Calu3 (cell line): ENCODE measurements around the gene FARSA. TPM values are rescaled to one million over a fixed set of nuclear protein-coding genes. Genes with fewer than 3 reads are reported as not detected.

Source experiments
- BruUV-seq: library from RNA; stranded (reverse); fragments of 400-500 nt; replicated peaks from 2 replicates; lab custom pipeline; 2021; lab: Mats Ljungman, UMichigan
- CTCF ChIA-PET: fragments of 300-600 bp; sonication (Branson Sonifier 250); formaldehyde crosslinking; loops from one replicate; lab custom pipeline; 2022; ENCODE audit warnings: antibody characterized with exemption; lab: Charles Lee
- DNase-seq: peaks from one replicate; pipeline ENCODE4 v3.0.0; 2022
- H3K27ac Mint-ChIP-seq: one replicate; pipeline ENCODE4 v1.8.0; 2022; ENCODE audit warnings: mixed read lengths; ENCODE audit not compliant: unreplicated experiment
- H3K27me3 Mint-ChIP-seq: one replicate; pipeline ENCODE4 v1.8.0; 2022; ENCODE audit warnings: mixed read lengths; ENCODE audit not compliant: unreplicated experiment
- H3K36me3 Mint-ChIP-seq: one replicate; pipeline ENCODE4 v1.8.0; 2022; ENCODE audit warnings: mild to moderate bottlenecking, moderate library complexity, mixed read lengths; ENCODE audit not compliant: insufficient read depth, unreplicated experiment
- H3K4me1 Mint-ChIP-seq: one replicate; pipeline ENCODE4 v1.8.0; 2022; ENCODE audit warnings: mild to moderate bottlenecking, low read depth, mixed read lengths; ENCODE audit not compliant: unreplicated experiment
- H3K4me3 Mint-ChIP-seq: one replicate; pipeline ENCODE4 v1.8.0; 2022; ENCODE audit warnings: mild to moderate bottlenecking, low read depth, moderate library complexity, mixed read lengths; ENCODE audit not compliant: unreplicated experiment
- H3K9me3 Mint-ChIP-seq: one replicate; pipeline ENCODE4 v1.8.0; 2022; ENCODE audit warnings: low read depth, mixed read lengths; ENCODE audit not compliant: unreplicated experiment
- CTCF ChIP-seq: fragments of 200-600 bp; IDR thresholded peaks from one replicate; pipeline ENCODE4 v1.8.0; 2022; ENCODE audit warnings: antibody characterized with exemption; ENCODE audit not compliant: unreplicated experiment
- intact Hi-C: fragments of 100-400 bp; cut with micrococcal nuclease; formaldehyde crosslinking; loops from one replicate; pipeline ENCODE4 v1.10.0; 2022; ENCODE audit not compliant: unreplicated experiment
- total RNA-seq: library from RNA; stranded (reverse); gene quantifications from 2 replicates; pipeline ENCODE4 v1.2.3, GENCODE V29; 2022

FARSA gene
- total RNA-seq, 1 experiment from 2014 or later, result 72.8 TPM

GRCh38 chr19:12888006-12888603 lies 45.4 kb downstream of the FARSA start:
- Mint-ChIP-seq H3K4me3 (no peak overlapping the region), H3K9me3 (peaks cover 3% of the 10 kb centered on the region), H3K4me1 (peaks cover 23% of the 10 kb centered on the region), H3K36me3 (peaks cover 27% of the 10 kb centered on the region), H3K27ac (no peak overlapping the region), H3K27me3 (peaks cover 15% of the 10 kb centered on the region)
- CTCF ChIA-PET, result no interaction called here
- DNase-seq, result no peak
- TF ChIP-seq CTCF, result no peak
- intact Hi-C loops, result no loop called here
- no TSS peak for BruUV-seq

DNA sequence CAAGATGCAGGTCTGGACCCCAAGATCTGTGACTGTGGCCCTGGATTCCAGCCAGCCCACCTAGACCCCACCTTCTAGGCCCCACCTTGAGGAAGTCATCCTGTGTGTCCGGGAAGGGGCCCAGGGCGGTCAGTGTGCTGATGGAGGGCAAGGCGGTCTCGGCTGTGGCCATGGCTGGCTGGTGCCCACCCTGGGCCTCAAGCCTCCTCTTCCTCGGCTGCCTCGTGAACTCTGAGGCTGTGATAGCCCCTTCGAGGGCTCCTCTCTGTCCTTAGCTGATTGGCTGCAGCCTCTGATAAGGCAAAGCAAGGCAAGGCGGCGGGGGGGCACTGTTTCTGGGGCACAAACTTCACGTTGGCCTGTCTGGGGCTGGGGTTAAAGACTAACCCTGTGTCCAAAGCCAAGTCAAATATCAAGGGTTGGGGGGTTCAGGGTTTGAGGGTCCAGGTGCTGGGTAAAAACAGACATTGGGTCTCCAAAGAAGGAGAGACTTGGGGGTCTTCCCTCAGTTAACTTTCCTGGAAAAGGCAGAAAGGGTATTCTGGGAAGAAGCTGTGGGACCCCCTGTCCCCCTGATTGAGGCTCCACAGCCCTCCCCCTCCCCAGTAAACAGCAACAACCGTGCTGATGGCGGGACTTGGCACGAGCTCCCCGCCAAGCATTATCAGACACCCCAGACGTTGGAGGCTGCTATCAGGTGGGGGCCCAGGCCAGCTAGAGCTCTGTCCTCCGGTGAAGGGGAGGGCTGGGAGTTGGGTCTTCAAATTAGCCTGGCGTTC lies 46.4 kb downstream of the FARSA start, which contains the start of gene KLF1:
KLF1 (minus strand) TSS at position 233 of the 779 bp plus-strand sequence; CDS start at position 172, 61 bp downstream.
- no peak within 1 kb of the TSS for H3K4me3 Mint-ChIP-seq
- intact Hi-C loops, result no loop called here
- BruUV-seq, result no TSS peak
- peaks cover 19% of the 10 kb centered on the region for H3K4me1 Mint-ChIP-seq
- H3K9me3 Mint-ChIP-seq, result peaks cover 3% of the 10 kb centered on the region
- H3K27me3 Mint-ChIP-seq, result peaks cover 15% of the 10 kb centered on the region
- no peak for TF ChIP-seq CTCF
- DNase-seq, result no peak
- H3K27ac Mint-ChIP-seq, result no peak within 1 kb of the TSS
- H3K36me3 Mint-ChIP-seq, result peaks cover 26% of the 10 kb centered on the region
- CTCF ChIA-PET, result no interaction called here

- CTCF ChIA-PET, result interaction anchor here (0.5 to 0.6 kb wide), 2 partner anchors 51 to 1496 kb away, joined by 3 to 5 read pairs; no protein-coding TSS in a partner anchor
- BruUV-seq, result no TSS peak
These were observed 46.9 kb downstream of the FARSA start for GRCh38 chr19:12886651-12886968.

More at GRCh38 chr19:12886651-12886968, 46.9 kb downstream of the FARSA start:
- Mint-ChIP-seq H3K4me1 (peaks cover 15% of the 10 kb centered on the region), H3K36me3 (peaks cover 26% of the 10 kb centered on the region), H3K27me3 (peaks cover 15% of the 10 kb centered on the region), H3K27ac (no peak overlapping the region), H3K4me3 (no peak overlapping the region), H3K9me3 (peaks cover 3% of the 10 kb centered on the region)
- DNase-seq, result no peak
- TF ChIP-seq CTCF, result no peak
- intact Hi-C loops, result no loop called here
